Fibroblast of lung (primary cell): ENCODE results near the gene HIPK1. TPM values are rescaled to one million over a fixed set of nuclear protein-coding genes. Genes with fewer than 3 reads are reported as not detected.

Experiments used
- DNase-seq, 2 donors: peaks; one replicate each; pipeline versions ENCODE4 v3.0.0 to v3.0.0-alpha.2; 2010; ENCODE audit warnings: low read depth in 2 of 2
- H2AFZ ChIP-seq: 2 replicates; pipeline ENCODE4 v1.5.1; 2012; ENCODE audit warnings: low read length, control low read depth, inconsistent platforms
- H3K27ac ChIP-seq: 2 replicates; pipeline ENCODE4 v1.5.1; 2011; ENCODE audit warnings: low read length, control low read depth; ENCODE audit not compliant: insufficient read depth
- H3K27me3 ChIP-seq: 2 replicates; pipeline ENCODE4 v1.5.1; 2011; ENCODE audit warnings: mild to moderate bottlenecking, low read length; ENCODE audit not compliant: control insufficient read depth, insufficient read depth
- H3K36me3 ChIP-seq: 2 replicates; pipeline ENCODE4 v1.5.1; 2011; ENCODE audit warnings: low read length; ENCODE audit not compliant: control insufficient read depth, insufficient read depth
- H3K4me1 ChIP-seq: 2 replicates; pipeline ENCODE4 v1.5.1; 2011; ENCODE audit warnings: low read length; ENCODE audit not compliant: control insufficient read depth, insufficient read depth; ENCODE audit errors: extremely low read depth
- H3K4me2 ChIP-seq: 2 replicates; pipeline ENCODE4 v1.5.1; 2011; ENCODE audit warnings: low read length, control low read depth; ENCODE audit not compliant: insufficient read depth; ENCODE audit errors: extremely low read depth
- H3K4me3 ChIP-seq, 4 experiments: fragments of 200-600 bp in 1 of 4; sonication (generic) in 1 of 4; replicated peaks in 1 of 4; 2 replicates each; pipeline ENCODE4 v1.5.1; 2011 to 2016; ENCODE audit warnings: low read length in 4 of 4, low read depth in 3 of 4, mild to moderate bottlenecking in 3 of 4, control low read depth in 2 of 4, inconsistent platforms in 1 of 4, mixed read lengths in 1 of 4; ENCODE audit not compliant: insufficient read depth in 1 of 4; ENCODE audit errors: control extremely low read depth in 1 of 4
- H3K79me2 ChIP-seq: 2 replicates; pipeline ENCODE4 v1.5.1; 2012; ENCODE audit warnings: mild to moderate bottlenecking, low read length, inconsistent platforms; ENCODE audit not compliant: control insufficient read depth, insufficient read depth
- H3K9ac ChIP-seq: 2 replicates; pipeline ENCODE4 v1.5.1; 2011; ENCODE audit warnings: mild to moderate bottlenecking, low read length, control low read depth; ENCODE audit not compliant: insufficient read depth
- H3K9me3 ChIP-seq: 2 replicates; pipeline ENCODE4 v1.5.1; 2012; ENCODE audit warnings: low read depth, low read length; ENCODE audit not compliant: control insufficient read depth, insufficient read depth
- H4K20me1 ChIP-seq: 2 replicates; pipeline ENCODE4 v1.5.1; 2011; ENCODE audit warnings: low read length; ENCODE audit not compliant: control insufficient read depth, insufficient read depth; ENCODE audit errors: extremely low read depth
- CTCF ChIP-seq, 2 donors: IDR thresholded peaks in 1 of 2; conservative IDR thresholded peaks in 1 of 2; 1 replicate in 1 of 2; 2 replicates in 1 of 2; pipeline ENCODE4 v1.5.1; 2011 to 2012; ENCODE audit warnings: low read length in 2 of 2, control low read depth in 1 of 2, inconsistent platforms in 1 of 2, low read depth in 1 of 2, mild to moderate bottlenecking in 1 of 2
- EZH2 ChIP-seq: IDR thresholded peaks from 2 replicates; pipeline ENCODE4 v1.5.1; 2012; ENCODE audit warnings: low read length, control low read depth, mild to moderate bottlenecking; ENCODE audit errors: missing control alignments
- polyA plus RNA-seq, 2 donors: library from polyadenylated mRNA; depleted of rRNA in 1 of 2; stranded (reverse) in 1 of 2; unstranded in 1 of 2; fragments of >200 nt; gene quantifications; 2 replicates each; pipeline ENCODE4 v1.2.1, GENCODE V29; 2011 to 2012; ENCODE audit warnings: missing spikeins in 1 of 2
- total RNA-seq: library from RNA; depleted of rRNA; stranded (reverse); fragments of >200 nt; gene quantifications from 2 replicates; pipeline ENCODE4 v1.2.1, GENCODE V29; 2014

Gene HIPK1
- total and polyA plus RNA-seq, 2 donors (not counting 1 experiment from before 2014, with no cell fraction given): 19.8 to 28.5 TPM

- H3K4me2 ChIP-seq: no peak overlapping the region
- H3K9ac ChIP-seq: no peak overlapping the region
- H3K4me1 ChIP-seq: no peaks in the 10 kb centered on the region
- no peaks in the 10 kb centered on the region for H3K9me3 ChIP-seq
- no peak overlapping the region for H2AFZ ChIP-seq
- no peaks in the 10 kb centered on the region for H4K20me1 ChIP-seq
- no peak overlapping the region for H3K4me3 ChIP-seq
- peaks cover 2% of the 10 kb centered on the region for H3K27me3 ChIP-seq
- no peaks in the 10 kb centered on the region for H3K79me2 ChIP-seq
- no peaks in the 10 kb centered on the region for H3K36me3 ChIP-seq
- TF ChIP-seq CTCF (conservative IDR thresholded peaks at IDR 0.05 in 1 of 2, IDR thresholded peaks at IDR 0.05 in 1 of 2; ENCODE audit: low read depth in 1 of 2, low read length in 2 of 2) (no peak), EZH2 (no peak)
- DNase-seq: no peak
- no peak overlapping the region for H3K27ac ChIP-seq
Measured at GRCh38 chr1:113999233-113999632, 70.1 kb downstream of the HIPK1 start.

- Histone ChIP-seq H4K20me1 (no peaks in the 10 kb centered on the region), H3K4me3 (no peak overlapping the region), H2AFZ (no peak overlapping the region), H3K36me3 (no peaks in the 10 kb centered on the region), H3K4me2 (no peak overlapping the region), H3K27ac (no peak overlapping the region), H3K4me1 (no peaks in the 10 kb centered on the region), H3K27me3 (peaks cover 2% of the 10 kb centered on the region), H3K9me3 (no peaks in the 10 kb centered on the region), H3K79me2 (no peaks in the 10 kb centered on the region), H3K9ac (no peak overlapping the region)
- TF ChIP-seq CTCF (conservative IDR thresholded peaks at IDR 0.05 in 1 of 2, IDR thresholded peaks at IDR 0.05 in 1 of 2; ENCODE audit: low read depth in 1 of 2, low read length in 2 of 2): no peak
- TF ChIP-seq EZH2: no peak
- no peak for DNase-seq
Measured at GRCh38 chr1:113999799-114000198, 70.7 kb downstream of the HIPK1 start.

GRCh38 chr1:114000406-114000805 lies 71.3 kb downstream of the HIPK1 start:
- no peak for DNase-seq
- Histone ChIP-seq H3K4me3 (no peak overlapping the region), H3K4me1 (no peaks in the 10 kb centered on the region), H3K4me2 (no peak overlapping the region), H4K20me1 (no peaks in the 10 kb centered on the region), H3K36me3 (no peaks in the 10 kb centered on the region), H3K79me2 (no peaks in the 10 kb centered on the region), H2AFZ (no peak overlapping the region), H3K9ac (no peak overlapping the region), H3K27me3 (peaks cover 2% of the 10 kb centered on the region), H3K9me3 (no peaks in the 10 kb centered on the region), H3K27ac (no peak overlapping the region)
- TF ChIP-seq EZH2: no peak
- TF ChIP-seq CTCF (conservative IDR thresholded peaks at IDR 0.05 in 1 of 2, IDR thresholded peaks at IDR 0.05 in 1 of 2; ENCODE audit: low read depth in 1 of 2, low read length in 2 of 2): no peak
